Activated T-helper 1 cell treated with Interleukin-2 at 50 U/mL for 16 hours (primary cell): ENCODE measurements around the gene OR52J3.
"Not testable (repeated sequence)": the region's sequence is repeated elsewhere in the genome, so short reads cannot be mapped to it uniquely, and the experiment has no call there.

Source experiments
- DNase-seq: peaks from one replicate; pipeline ENCODE4 v3.0.0-alpha.2; 2020; ENCODE audit warnings: low read depth

The OR52J3 gene

GRCh38 chr11:5046226-5046625 is at the start of gene OR52J3:
Gene OR52J3, plus strand, starts transcription at chr11:5046526. Its CDS starts 0 bp downstream, at chr11:5046526.
- no peak for DNase-seq

GRCh38 chr11:5004424-5005274 is 41.7 kb upstream of the OR52J3 start:
- DNase-seq = no peak

GRCh38 chr11:5007561-5007960 is 38.8 kb upstream of the OR52J3 start:
- no peak for DNase-seq

- DNase-seq = no peak
Measured at GRCh38 chr11:5011254-5011653, 35.1 kb upstream of the OR52J3 start.

GRCh38 chr11:5013012-5013411 is 33.3 kb upstream of the OR52J3 start:
- no peak for DNase-seq

GRCh38 chr11:5021996-5022395 is 24.3 kb upstream of the OR52J3 start:
- DNase-seq = no peak

- DNase-seq = no peak
Measured at GRCh38 chr11:5036669-5037068, 9.7 kb upstream of the OR52J3 start.

- DNase-seq = no peak
Measured at GRCh38 chr11:5037926-5038325, 8.4 kb upstream of the OR52J3 start.

- no peak for DNase-seq
Measured at GRCh38 chr11:5038341-5038740, 8.0 kb upstream of the OR52J3 start.

GRCh38 chr11:5040876-5041275 is 5.5 kb upstream of the OR52J3 start:
- DNase-seq = no peak

- DNase-seq = no peak
Measured at GRCh38 chr11:5042091-5042490, 4.2 kb upstream of the OR52J3 start.

GRCh38 chr11:5043380-5043779 is 2.9 kb upstream of the OR52J3 start:
- DNase-seq = no peak

GRCh38 chr11:5046754-5047330 is 516 bp downstream of the OR52J3 start:
- DNase-seq = no peak

- not testable (repeated sequence) for DNase-seq
Measured at GRCh38 chr11:5058679-5059078, 12.4 kb downstream of the OR52J3 start.

- DNase-seq = no peak
Measured at GRCh38 chr11:5059391-5059790, 13.1 kb downstream of the OR52J3 start, which contains the start of gene OR52E2. Gene OR52E2, minus strand, starts transcription at chr11:5059627. Its CDS starts 0 bp downstream, at chr11:5059627.

GRCh38 chr11:5065027-5065426 is 18.7 kb downstream of the OR52J3 start:
- DNase-seq = no peak

GRCh38 chr11:5069272-5069671 is 22.9 kb downstream of the OR52J3 start, which contains the start of gene OR52E1:
Gene OR52E1, plus strand, starts transcription at chr11:5069572.
- DNase-seq = no peak

GRCh38 chr11:5071799-5072198 is 25.5 kb downstream of the OR52J3 start:
- no peak for DNase-seq

- no peak for DNase-seq
Measured at GRCh38 chr11:5081405-5081804, 35.1 kb downstream of the OR52J3 start.

GRCh38 chr11:5083602-5084001 is 37.3 kb downstream of the OR52J3 start:
- DNase-seq = no peak

- DNase-seq = no peak
Measured at GRCh38 chr11:5088556-5088955, 42.2 kb downstream of the OR52J3 start.

GRCh38 chr11:5090668-5091067 is 44.3 kb downstream of the OR52J3 start:
- DNase-seq = no peak

- DNase-seq = no peak
Measured at GRCh38 chr11:5092821-5093585, 46.7 kb downstream of the OR52J3 start.
